DOHH2 (cell line): ENCODE measurements around the gene XAF1.

Experiments
- H3F3A ChIP-seq: fragments of 200-600 bp; sonication (generic), shearing (Covaris generic); 2 replicates; pipeline ENCODE4 v1.6.0; 2016; ENCODE audit warnings: antibody characterized with exemption, mild to moderate bottlenecking; ENCODE audit not compliant: control insufficient read depth, insufficient read depth
- H3K27ac ChIP-seq: fragments of 200-600 bp; sonication (generic); 2 replicates; pipeline ENCODE4 v1.5.1; 2014; ENCODE audit warnings: low read depth, mild to moderate bottlenecking, low read length, moderate library complexity
- H3K27me3 ChIP-seq: fragments of 200-600 bp; sonication (generic); 2 replicates; pipeline ENCODE4 v1.6.1; 2014; ENCODE audit warnings: mild to moderate bottlenecking, low read length, mixed read lengths; ENCODE audit not compliant: control insufficient read depth
- H3K36me3 ChIP-seq: fragments of 200-600 bp; sonication (generic); 2 replicates; pipeline ENCODE4 v1.6.1; 2014; ENCODE audit warnings: mild to moderate bottlenecking, low read length, moderate library complexity, mixed read lengths; ENCODE audit not compliant: control insufficient read depth
- H3K4me1 ChIP-seq: fragments of 200-600 bp; sonication (generic); 2 replicates; pipeline ENCODE4 v1.6.1; 2014; ENCODE audit warnings: mild to moderate bottlenecking, low read length, mixed read lengths; ENCODE audit not compliant: control insufficient read depth
- H3K4me2 ChIP-seq: fragments of 200-600 bp; sonication (generic); 2 replicates; pipeline ENCODE4 v1.6.0; 2014; ENCODE audit warnings: mild to moderate bottlenecking, low read length, moderate library complexity
- H3K4me3 ChIP-seq: fragments of 200-600 bp; sonication (generic); 2 replicates; pipeline ENCODE4 v1.5.1; 2014; ENCODE audit warnings: mild to moderate bottlenecking, low read length, mixed read lengths
- H3K79me2 ChIP-seq: fragments of 200-600 bp; sonication (generic); 2 replicates; pipeline ENCODE4 v1.6.1; 2014; ENCODE audit warnings: mild to moderate bottlenecking, low read length, mixed read lengths; ENCODE audit not compliant: control insufficient read depth
- H3K9me2 ChIP-seq: fragments of 200-600 bp; sonication (generic); replicated peaks from 2 replicates; pipeline ENCODE4 v1.6.1; 2014; ENCODE audit warnings: mild to moderate bottlenecking, low read length, mixed read lengths; ENCODE audit not compliant: control insufficient read depth
- H3K9me3 ChIP-seq: fragments of 200-600 bp; sonication (generic); 2 replicates; pipeline ENCODE4 v1.6.1; 2014; ENCODE audit warnings: antibody characterized with exemption, low read length, mixed read lengths; ENCODE audit not compliant: control insufficient read depth, insufficient read depth
- H4K20me1 ChIP-seq: fragments of 200-600 bp; sonication (generic); 2 replicates; pipeline ENCODE4 v1.6.0; 2014; ENCODE audit warnings: low read depth, mild to moderate bottlenecking, antibody characterized with exemption, low read length, moderate library complexity; ENCODE audit not compliant: control insufficient read depth, insufficient read depth
- EZH2phosphoT487 ChIP-seq: fragments of 200-600 bp; sonication (generic); IDR thresholded peaks from 2 replicates; pipeline ENCODE4 v1.6.1; 2017; ENCODE audit warnings: borderline replicate concordance, mild to moderate bottlenecking, antibody characterized with exemption, low read length, moderate library complexity, mixed read lengths
- TF ChIP-seq, protein P1 (sequence below): fragments of 200-600 bp; sonication (generic); IDR thresholded peaks from one replicate; pipeline ENCODE4 v1.5.1; 2014; ENCODE audit warnings: antibody characterized with exemption, mild to moderate bottlenecking, low read depth, low read length; ENCODE audit not compliant: poor library complexity, severe bottlenecking

XAF1 gene

DNA sequence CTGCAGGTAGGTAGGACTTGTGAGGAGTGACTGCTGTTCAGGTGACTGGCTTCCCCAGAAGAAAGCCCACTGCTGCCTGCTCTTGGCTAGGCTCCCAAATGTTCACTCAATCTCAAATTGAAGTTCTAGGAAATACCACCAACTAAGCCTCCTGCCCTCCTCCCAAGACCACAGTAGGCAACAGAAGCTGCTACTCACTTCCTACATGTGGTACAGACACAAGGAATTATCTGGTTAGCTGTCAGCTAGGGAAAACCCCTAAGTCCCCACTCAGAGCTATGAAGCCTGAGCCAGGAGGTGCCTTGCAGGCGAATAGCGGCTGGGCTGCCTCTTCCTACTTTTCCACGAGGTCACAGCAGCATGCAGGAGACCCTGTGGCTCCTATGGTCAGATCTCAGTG, 25.0 kb downstream of the XAF1 start:
- Histone ChIP-seq H3K4me1 (no peaks in the 10 kb centered on the region), H3F3A (no peaks in the 10 kb centered on the region), H4K20me1 (no peaks in the 10 kb centered on the region), H3K9me3 (no peaks in the 10 kb centered on the region), H3K79me2 (no peaks in the 10 kb centered on the region), H3K9me2 (no peaks in the 10 kb centered on the region), H3K4me2 (no peak overlapping the region), H3K4me3 (no peak overlapping the region), H3K27ac (no peak overlapping the region), H3K27me3 (no peaks in the 10 kb centered on the region; the same call in 1 of the 2 replicates), H3K36me3 (no peaks in the 10 kb centered on the region)
- TF ChIP-seq EZH2phosphoT487: no peak
- TF ChIP-seq, protein P1, sequence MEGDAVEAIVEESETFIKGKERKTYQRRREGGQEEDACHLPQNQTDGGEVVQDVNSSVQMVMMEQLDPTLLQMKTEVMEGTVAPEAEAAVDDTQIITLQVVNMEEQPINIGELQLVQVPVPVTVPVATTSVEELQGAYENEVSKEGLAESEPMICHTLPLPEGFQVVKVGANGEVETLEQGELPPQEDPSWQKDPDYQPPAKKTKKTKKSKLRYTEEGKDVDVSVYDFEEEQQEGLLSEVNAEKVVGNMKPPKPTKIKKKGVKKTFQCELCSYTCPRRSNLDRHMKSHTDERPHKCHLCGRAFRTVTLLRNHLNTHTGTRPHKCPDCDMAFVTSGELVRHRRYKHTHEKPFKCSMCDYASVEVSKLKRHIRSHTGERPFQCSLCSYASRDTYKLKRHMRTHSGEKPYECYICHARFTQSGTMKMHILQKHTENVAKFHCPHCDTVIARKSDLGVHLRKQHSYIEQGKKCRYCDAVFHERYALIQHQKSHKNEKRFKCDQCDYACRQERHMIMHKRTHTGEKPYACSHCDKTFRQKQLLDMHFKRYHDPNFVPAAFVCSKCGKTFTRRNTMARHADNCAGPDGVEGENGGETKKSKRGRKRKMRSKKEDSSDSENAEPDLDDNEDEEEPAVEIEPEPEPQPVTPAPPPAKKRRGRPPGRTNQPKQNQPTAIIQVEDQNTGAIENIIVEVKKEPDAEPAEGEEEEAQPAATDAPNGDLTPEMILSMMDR: no peak

DNA sequence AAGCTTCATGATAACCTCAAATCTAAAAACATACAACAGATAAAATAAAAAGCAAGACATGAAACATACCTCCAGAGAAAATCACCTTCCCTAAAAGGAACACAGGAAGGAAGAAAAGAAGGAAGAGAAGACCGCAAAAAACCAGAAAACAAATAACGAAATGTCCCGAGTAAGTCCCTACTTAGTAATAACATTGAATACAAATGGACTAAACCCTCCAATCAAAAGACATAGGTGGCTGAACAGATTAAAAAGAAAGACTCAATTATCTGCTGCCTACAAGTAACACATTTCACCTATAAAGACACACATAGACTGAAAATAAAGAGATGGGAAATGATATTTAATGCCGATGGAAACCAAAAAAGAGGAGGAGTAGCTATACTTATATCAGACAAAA, 26.4 kb downstream of the XAF1 start:
- no peak overlapping the region for H3K27ac ChIP-seq
- no peak overlapping the region for H3K4me3 ChIP-seq
- no peaks in the 10 kb centered on the region for H3K9me3 ChIP-seq
- no peaks in the 10 kb centered on the region; the same call in 1 of the 2 replicates for H3K27me3 ChIP-seq
- H3K4me1 ChIP-seq: no peaks in the 10 kb centered on the region
- no peaks in the 10 kb centered on the region for H3K36me3 ChIP-seq
- no peaks in the 10 kb centered on the region for H3K9me2 ChIP-seq
- no peak for TF ChIP-seq EZH2phosphoT487
- TF ChIP-seq, protein P1: no peak
- no peaks in the 10 kb centered on the region for H3F3A ChIP-seq
- no peak overlapping the region for H3K4me2 ChIP-seq
- no peaks in the 10 kb centered on the region for H3K79me2 ChIP-seq
- H4K20me1 ChIP-seq: no peaks in the 10 kb centered on the region

DNA sequence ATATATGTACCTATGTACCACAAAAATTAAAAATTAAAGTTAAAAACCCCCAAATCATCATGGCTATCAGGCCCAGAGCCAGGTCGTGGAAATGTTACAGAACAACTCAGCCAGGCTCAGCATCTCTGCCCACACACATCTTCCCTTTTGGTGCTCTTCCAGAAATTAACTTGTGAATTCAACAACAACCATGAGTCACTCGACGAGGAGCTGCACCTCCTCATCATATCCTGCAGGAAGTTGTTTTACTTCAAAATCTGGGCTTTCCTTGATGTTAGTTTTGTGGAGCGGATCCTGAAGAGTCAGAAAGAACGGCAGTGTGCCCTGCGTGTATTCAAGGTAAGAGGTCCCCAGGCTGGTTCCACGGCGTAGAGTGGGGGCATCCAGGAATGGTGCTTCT, 30.8 kb downstream of the XAF1 start:
- Histone ChIP-seq H3K9me3 (no peaks in the 10 kb centered on the region), H3K27me3 (peaks cover 15% of the 10 kb centered on the region), H3K4me3 (no peak overlapping the region), H3K4me1 (no peaks in the 10 kb centered on the region), H3F3A (no peaks in the 10 kb centered on the region), H3K36me3 (no peaks in the 10 kb centered on the region), H3K79me2 (no peaks in the 10 kb centered on the region), H3K9me2 (no peaks in the 10 kb centered on the region), H4K20me1 (no peaks in the 10 kb centered on the region), H3K27ac (no peak overlapping the region), H3K4me2 (no peak overlapping the region)
- TF ChIP-seq, protein P1: no peak
- TF ChIP-seq EZH2phosphoT487: no peak
